ENCODE results near the gene CDPF1. TPM values are rescaled to one million over a fixed set of nuclear protein-coding genes. Genes with fewer than 3 reads are reported as not detected.

The CDPF1 gene
- total RNA-seq, 1 donor from 2014 or later, result 3.6 TPM

- no peaks in the 10 kb centered on the region for H3K9me3 ChIP-seq
- no peak overlapping the region for H3K4me3 ChIP-seq
- H3K27ac ChIP-seq, result no peak overlapping the region
- H3K36me3 ChIP-seq, result peaks cover 23 to 32% of the 10 kb centered on the region in 2 donors
- DNase-seq (ENCODE audit: low spot score in 2 of 2), result no peak
- no peaks in the 10 kb centered on the region for H3K4me1 ChIP-seq
- H3K27me3 ChIP-seq, result no peaks in the 10 kb centered on the region
- TF ChIP-seq CTCF (IDR thresholded peaks at IDR 0.05), result no peak
- intact Hi-C loops (cut with DNase I), result no loop called here
Measured at GRCh38 chr22:46224898-46225290, 25.2 kb downstream of the CDPF1 start.

GRCh38 chr22:46224044-46224897 is 25.8 kb downstream of the CDPF1 start:
- H3K36me3 ChIP-seq, result peaks cover 29 to 32% of the 10 kb centered on the region in 2 donors
- no peak for DNase-seq (ENCODE audit: low spot score in 2 of 2)
- H3K9me3 ChIP-seq, result no peaks in the 10 kb centered on the region
- H3K27ac ChIP-seq, result no peak overlapping the region
- H3K27me3 ChIP-seq, result no peaks in the 10 kb centered on the region
- no peak for TF ChIP-seq CTCF (IDR thresholded peaks at IDR 0.05)
- H3K4me1 ChIP-seq, result no peaks in the 10 kb centered on the region
- no peak overlapping the region for H3K4me3 ChIP-seq
- intact Hi-C loops (cut with DNase I), result no loop called here

GRCh38 chr22:46220921-46221320 is 29.2 kb downstream of the CDPF1 start:
- Histone ChIP-seq H3K4me1 (no peaks in the 10 kb centered on the region), H3K9me3 (no peaks in the 10 kb centered on the region), H3K27ac (no peak overlapping the region), H3K27me3 (no peaks in the 10 kb centered on the region), H3K4me3 (no peak overlapping the region), H3K36me3 (peaks cover 54 to 55% of the 10 kb centered on the region in 2 donors)
- intact Hi-C loops (cut with DNase I), result no loop called here
- no peak for DNase-seq (ENCODE audit: low spot score in 2 of 2)
- TF ChIP-seq CTCF (IDR thresholded peaks at IDR 0.05), result no peak

- peaks cover 51 to 68% of the 10 kb centered on the region in 2 donors for H3K36me3 ChIP-seq
- no peak for DNase-seq (ENCODE audit: low spot score in 2 of 2)
- H3K9me3 ChIP-seq, result no peaks in the 10 kb centered on the region
- H3K27me3 ChIP-seq, result no peaks in the 10 kb centered on the region
- H3K4me1 ChIP-seq, result no peaks in the 10 kb centered on the region
- no peak for TF ChIP-seq CTCF (IDR thresholded peaks at IDR 0.05)
- intact Hi-C loops (cut with DNase I), result no loop called here
- H3K27ac ChIP-seq, result no peak overlapping the region
- H3K4me3 ChIP-seq, result no peak overlapping the region
Measured at GRCh38 chr22:46219636-46220035, 30.5 kb downstream of the CDPF1 start.

- Histone ChIP-seq H3K36me3 (peaks cover 50 to 67% of the 10 kb centered on the region in 2 donors), H3K4me3 (no peak overlapping the region), H3K27ac (no peak overlapping the region), H3K27me3 (no peaks in the 10 kb centered on the region), H3K4me1 (no peaks in the 10 kb centered on the region), H3K9me3 (peaks cover 0 to 1% of the 10 kb centered on the region in 2 donors)
- intact Hi-C loops (cut with DNase I), result no loop called here
- no peak for DNase-seq (ENCODE audit: low spot score in 2 of 2)
- no peak for TF ChIP-seq CTCF (IDR thresholded peaks at IDR 0.05)
Measured at GRCh38 chr22:46214616-46215015, 35.5 kb downstream of the CDPF1 start.
